Duodenal mucosa (tissue), 2 donors: ENCODE measurements around the gene HES2.
"Not testable (repeated sequence)": the region's sequence is repeated elsewhere in the genome, so short reads cannot be mapped to it uniquely, and the experiment has no call there.

Experiments used
- H3K27ac ChIP-seq: one replicate; pipeline ENCODE4 v1.7.0; 2013; ENCODE audit warnings: low read depth, low read length
- H3K27me3 ChIP-seq, 2 donors: one replicate each; pipeline ENCODE4 v1.7.0; 2013; ENCODE audit warnings: low read length in 2 of 2, control low read depth in 1 of 2; ENCODE audit not compliant: insufficient read depth in 2 of 2, control insufficient read depth in 1 of 2
- H3K36me3 ChIP-seq, 2 donors: one replicate each; pipeline ENCODE4 v1.7.0; 2013; ENCODE audit warnings: low read length in 2 of 2, control low read depth in 1 of 2; ENCODE audit not compliant: insufficient read depth in 2 of 2, control insufficient read depth in 1 of 2
- H3K4me1 ChIP-seq, 2 donors: one replicate each; pipeline ENCODE4 v1.7.0; 2013; ENCODE audit warnings: low read length in 2 of 2, control low read depth in 1 of 2; ENCODE audit not compliant: insufficient read depth in 2 of 2, control insufficient read depth in 1 of 2
- H3K4me3 ChIP-seq, 2 donors: one replicate each; pipeline ENCODE4 v1.7.0; 2013; ENCODE audit warnings: low read length in 2 of 2, low read depth in 1 of 2
- H3K9ac ChIP-seq, 2 donors: one replicate each; pipeline ENCODE4 v1.7.0; 2013; ENCODE audit warnings: low read length in 2 of 2, low read depth in 1 of 2
- H3K9me3 ChIP-seq, 2 donors: one replicate each; pipeline ENCODE4 v1.7.0; 2013; ENCODE audit warnings: low read length in 2 of 2, control low read depth in 1 of 2; ENCODE audit not compliant: control insufficient read depth in 1 of 2

Gene HES2

GRCh38 chr1:6454856-6455751, 35.4 kb upstream of the HES2 start:
- peaks cover 0 to 5% of the 10 kb centered on the region in 2 donors for H3K27me3 ChIP-seq
- H3K4me1 ChIP-seq = peaks cover under 1 to 7% of the 10 kb centered on the region in 2 donors
- peaks cover 0 to 3% of the 10 kb centered on the region in 2 donors for H3K36me3 ChIP-seq
- H3K9me3 ChIP-seq = no peaks in the 10 kb centered on the region
- no peak overlapping the region for H3K4me3 ChIP-seq
- H3K27ac ChIP-seq = no peak overlapping the region
- no peak overlapping the region for H3K9ac ChIP-seq

DNA sequence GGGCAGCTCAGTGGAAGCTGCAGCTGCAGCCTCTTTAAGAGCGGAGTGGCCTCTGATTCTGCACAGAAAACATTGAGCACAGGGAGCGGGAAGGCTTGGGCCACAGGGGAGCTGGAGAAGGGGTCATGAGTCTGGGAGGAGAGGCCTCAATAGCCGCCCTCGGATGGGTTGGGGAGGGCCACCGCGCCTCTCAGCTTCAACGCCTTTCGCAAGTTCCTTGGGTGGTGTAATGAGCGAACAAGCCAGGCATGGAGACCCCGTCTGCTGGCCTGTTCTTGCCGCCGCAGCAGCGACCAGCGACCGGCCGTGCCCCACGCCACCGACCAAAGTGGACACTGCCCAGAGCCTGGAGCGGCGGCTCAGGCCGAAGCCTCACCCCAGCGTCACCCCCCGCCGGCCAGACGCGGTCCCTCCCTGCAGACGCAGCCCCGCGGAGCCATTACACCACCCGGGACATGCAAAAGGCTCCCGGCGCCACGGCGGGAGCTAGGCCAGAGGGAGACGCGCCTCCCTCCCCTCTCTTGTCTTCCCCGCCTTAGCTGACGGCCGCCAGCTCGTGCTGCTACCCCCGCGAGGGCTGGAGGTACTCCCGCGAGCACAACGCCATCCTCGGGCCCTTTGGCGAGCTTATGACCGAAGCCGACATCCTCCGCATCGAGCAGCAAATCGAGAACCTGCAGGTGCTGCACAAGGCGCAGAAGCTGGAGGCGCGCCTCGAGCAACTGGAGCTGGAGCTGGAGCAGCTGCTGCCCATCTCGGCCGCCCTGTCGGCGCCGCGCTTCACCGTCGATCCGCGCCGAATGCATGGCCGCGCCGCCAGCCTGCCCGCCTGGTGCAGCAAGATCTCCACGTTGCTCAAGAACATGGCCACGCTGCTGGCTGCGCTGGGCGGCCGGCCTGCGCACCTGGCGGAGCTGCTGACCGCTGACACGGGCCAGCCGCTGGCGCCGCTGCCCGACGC, 34.5 kb upstream of the HES2 start:
- H3K27me3 ChIP-seq, H3K4me3 ChIP-seq: not testable (repeated sequence)

DNA sequence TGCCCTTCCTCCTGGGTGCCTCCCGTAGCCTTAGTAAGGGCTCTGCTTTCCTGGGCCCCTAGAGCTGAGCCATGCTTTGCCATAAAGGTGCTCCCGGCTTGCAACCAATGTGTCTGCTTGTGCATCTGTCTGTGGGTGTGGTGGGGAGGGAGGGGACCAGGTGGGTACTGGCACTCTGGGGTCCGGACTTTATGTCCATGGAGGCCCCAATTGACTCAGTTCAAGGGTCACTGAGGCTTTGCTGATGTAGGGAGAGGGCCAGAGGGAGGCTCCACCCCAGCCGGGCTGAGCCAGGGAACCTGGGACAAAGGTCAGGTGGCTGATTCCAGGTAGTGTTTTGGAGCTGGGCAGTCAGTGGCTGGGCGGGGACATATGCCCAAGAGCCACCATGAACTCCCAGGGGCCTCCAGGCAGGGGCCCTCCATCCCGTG, 31.2 kb upstream of the HES2 start:
- peak overlapping the region; percentile 50 for H3K27ac ChIP-seq
- peak overlapping the region; percentile 48 to 60 for H3K4me3 ChIP-seq
- peak overlapping the region in 1 of 2 donors; percentile 33 for H3K9ac ChIP-seq
- H3K4me1 ChIP-seq = peaks cover 9 to 15% of the 10 kb centered on the region in 2 donors
- peaks cover 0 to 3% of the 10 kb centered on the region in 2 donors for H3K27me3 ChIP-seq
- no peaks in the 10 kb centered on the region for H3K9me3 ChIP-seq
- no peaks in the 10 kb centered on the region for H3K36me3 ChIP-seq

More for the DNA sequence above, 34.5 kb upstream of the HES2 start:
- not testable (repeated sequence) for H3K27ac ChIP-seq, H3K9ac ChIP-seq, H3K9me3 ChIP-seq, H3K36me3 ChIP-seq
- peaks cover 9 to 15% of the 10 kb centered on the region in 2 donors for H3K4me1 ChIP-seq

DNA sequence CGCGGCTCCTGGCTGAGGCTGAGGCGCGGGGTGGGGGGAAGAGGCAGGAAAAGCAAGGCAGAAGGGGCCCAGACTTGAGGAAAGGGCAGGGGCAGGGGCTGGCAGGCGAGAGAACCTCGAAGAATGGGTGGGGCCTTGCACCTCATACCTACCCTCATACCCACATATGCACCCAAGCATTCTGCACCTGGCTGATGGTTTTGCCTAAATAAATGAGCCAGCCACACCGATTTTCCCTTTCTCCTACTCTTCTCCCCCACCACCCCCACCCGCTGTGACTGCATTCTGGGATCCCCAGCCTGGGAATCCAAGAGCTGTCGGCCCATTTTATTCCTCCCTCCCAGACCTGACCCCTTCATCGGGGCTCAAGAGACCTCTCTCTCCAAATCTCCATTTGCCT, 30.8 kb upstream of the HES2 start:
- H3K9ac ChIP-seq, H3K9me3 ChIP-seq, H3K36me3 ChIP-seq, H3K27me3 ChIP-seq: not testable (repeated sequence)
- Histone ChIP-seq H3K27ac (peak overlapping the region; percentile 50), H3K4me3 (peak overlapping the region; percentile 40 to 60), H3K4me1 (peaks cover 9 to 15% of the 10 kb centered on the region in 2 donors)

DNA sequence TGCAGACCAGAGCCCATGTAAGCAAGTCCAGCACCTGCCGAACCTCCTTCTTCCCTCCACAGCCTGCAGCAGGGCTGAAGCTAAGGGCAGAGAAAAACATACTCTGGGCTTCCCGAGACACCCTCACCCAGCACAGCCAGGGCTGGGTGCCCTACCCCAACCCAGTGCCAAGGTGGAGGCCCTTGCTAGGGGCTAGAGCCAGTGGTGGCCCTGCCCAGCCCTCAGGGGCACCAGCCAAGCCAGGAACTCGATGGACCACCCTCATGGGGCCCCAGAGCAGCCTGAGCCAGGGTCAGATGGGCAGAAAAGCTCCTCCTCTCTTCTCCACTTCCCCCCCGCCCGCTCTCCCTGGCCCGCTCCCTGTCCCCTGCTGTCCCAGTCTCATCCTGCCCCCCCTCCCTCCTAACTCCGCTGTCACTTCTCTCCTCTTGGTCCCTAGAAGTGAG, 30.3 kb upstream of the HES2 start:
- Histone ChIP-seq H3K36me3 (no peaks in the 10 kb centered on the region), H3K27ac (peak overlapping the region; percentile 56), H3K27me3 (peaks cover 0 to 5% of the 10 kb centered on the region in 2 donors), H3K9me3 (no peaks in the 10 kb centered on the region), H3K9ac (peak overlapping the region in 1 of 2 donors; percentile 1), H3K4me1 (peaks cover 9 to 18% of the 10 kb centered on the region in 2 donors), H3K4me3 (no peak overlapping the region)

DNA sequence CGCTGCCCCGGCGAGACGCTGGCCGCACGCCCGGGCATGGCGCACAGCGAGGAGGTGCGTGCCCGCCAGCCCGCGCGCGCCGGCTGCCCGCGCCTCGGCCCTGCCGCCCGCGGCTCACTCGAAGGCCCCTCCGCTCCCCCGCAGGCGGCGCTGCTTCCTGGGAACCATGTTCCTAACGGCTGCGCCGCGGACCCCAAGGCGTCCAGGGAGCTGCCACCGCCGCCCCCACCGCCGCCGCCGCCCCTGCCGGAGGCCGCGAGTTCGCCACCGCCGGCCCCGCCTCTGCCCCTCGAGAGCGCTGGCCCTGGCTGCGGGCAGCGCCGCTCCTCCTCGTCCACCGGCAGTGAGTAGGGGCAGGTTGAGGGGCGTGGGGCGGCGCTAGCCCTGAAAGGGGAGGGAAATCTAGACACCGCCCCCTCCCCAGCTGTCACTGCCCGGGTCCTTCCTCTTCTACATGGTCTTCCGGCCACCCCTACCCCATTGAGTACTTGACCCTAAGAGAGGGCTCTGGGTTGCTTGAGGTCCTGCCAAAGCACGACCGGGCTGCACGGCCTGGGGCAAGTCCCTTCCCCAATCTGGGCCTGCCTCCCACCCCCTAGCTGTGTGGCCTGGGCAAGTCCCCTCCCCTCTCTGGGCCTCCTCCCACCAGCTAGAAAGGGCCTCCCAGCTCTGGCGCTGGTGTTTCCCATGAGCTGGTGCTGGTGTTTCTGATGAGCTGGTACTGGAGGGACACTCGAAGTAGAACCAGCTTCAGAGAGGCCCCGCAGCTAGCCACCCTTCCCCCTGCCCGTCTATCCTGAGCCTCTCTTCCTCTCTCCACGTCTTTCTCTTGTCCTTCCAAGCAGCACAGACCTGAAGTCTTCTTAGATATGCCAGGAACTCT, 29.3 kb upstream of the HES2 start:
- peak overlapping the region; percentile 22 to 45 for H3K4me3 ChIP-seq
- peak overlapping the region; percentile 10 for H3K27ac ChIP-seq

GRCh38 chr1:6447818-6448748, 28.4 kb upstream of the HES2 start:
- peak overlapping the region; percentile 15 to 45 for H3K4me3 ChIP-seq
- no peaks in the 10 kb centered on the region for H3K36me3 ChIP-seq
- H3K27me3 ChIP-seq = peaks cover 0 to 8% of the 10 kb centered on the region in 2 donors
- peaks cover 9 to 19% of the 10 kb centered on the region in 2 donors for H3K4me1 ChIP-seq
- no peak overlapping the region for H3K9ac ChIP-seq
- H3K27ac ChIP-seq = no peak overlapping the region
- H3K9me3 ChIP-seq = no peaks in the 10 kb centered on the region

More for the DNA sequence above, 29.3 kb upstream of the HES2 start:
- H3K36me3 ChIP-seq = no peaks in the 10 kb centered on the region
- peaks cover 0 to 8% of the 10 kb centered on the region in 2 donors for H3K27me3 ChIP-seq
- H3K4me1 ChIP-seq = peaks cover 9 to 19% of the 10 kb centered on the region in 2 donors
- H3K9me3 ChIP-seq = no peaks in the 10 kb centered on the region
- H3K9ac ChIP-seq = no peak overlapping the region

GRCh38 chr1:6447016-6447817, 27.5 kb upstream of the HES2 start:
- H3K36me3 ChIP-seq = no peaks in the 10 kb centered on the region
- no peak overlapping the region for H3K9ac ChIP-seq
- H3K4me3 ChIP-seq = peak overlapping the region; percentile 15 to 45
- peaks cover 9 to 19% of the 10 kb centered on the region in 2 donors for H3K4me1 ChIP-seq
- H3K9me3 ChIP-seq = no peaks in the 10 kb centered on the region
- peaks cover 0 to 8% of the 10 kb centered on the region in 2 donors for H3K27me3 ChIP-seq
- no peak overlapping the region for H3K27ac ChIP-seq
